ACHN (cell line): ENCODE results near the gene POTEC.
"Not testable (repeated sequence)": the region's sequence is repeated elsewhere in the genome, so short reads cannot be mapped to it uniquely, and the experiment has no call there.

Experiments
- DNase-seq: peaks from one replicate; pipeline ENCODE4 v3.0.0-alpha.2; 2015
- in situ Hi-C: cut with HindIII; loops from 2 replicates; pipeline ENCODE4 v1.10.0; 2017; ENCODE audit warnings: low sequenced_read_pairs, low pct_ligation_motif_present, low pct_unique_long_range_greater_than_20kb

Gene POTEC

DNA sequence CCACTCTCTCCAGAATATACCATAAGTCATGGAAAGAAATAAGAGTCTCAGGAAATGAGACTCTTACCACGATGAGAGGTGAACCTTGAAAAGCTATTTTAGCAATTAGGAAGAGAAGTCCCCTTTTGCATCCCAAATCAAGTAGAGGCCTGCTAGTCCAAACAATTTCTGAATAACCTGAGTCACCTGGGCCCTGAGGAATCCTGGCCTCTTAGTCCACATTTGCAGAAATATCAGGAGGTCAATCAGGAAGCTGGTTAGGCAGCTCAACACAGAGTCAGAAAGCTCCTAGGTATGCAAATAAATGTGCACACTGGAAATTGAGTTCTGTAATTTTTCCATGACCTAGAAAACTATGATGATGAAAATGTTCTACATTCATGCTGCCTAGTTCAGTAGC, 77.4 kb downstream of the POTEC start:
- DNase-seq, in situ Hi-C loops: not testable (repeated sequence)
